NT2/D1 (cell line): Measurements from ENCODE around the gene NTN1.

Experiments
- SUZ12 ChIP-seq: IDR thresholded peaks from 2 replicates; pipeline ENCODE4 v1.6.1; 2011; ENCODE audit not compliant: insufficient read length, insufficient read depth; ENCODE audit errors: extremely low read depth
- YY1 ChIP-seq: IDR thresholded peaks from 2 replicates; pipeline ENCODE4 v1.6.1; 2011; ENCODE audit not compliant: insufficient read length, insufficient read depth
- ZNF274 ChIP-seq: IDR thresholded peaks from 2 replicates; pipeline ENCODE4 v1.6.1; 2011; ENCODE audit warnings: mild to moderate bottlenecking, low read depth, low read length

GRCh38 chr17:9146064-9146463, 124.8 kb downstream of the NTN1 start:
- no peak for TF ChIP-seq YY1
- TF ChIP-seq ZNF274, result no peak
- TF ChIP-seq SUZ12, result no peak
